Erythroblast (primary cell): ENCODE results near the gene REEP5.

Experiments
- GATA1 ChIP-seq: IDR thresholded peaks from 2 replicates; pipeline ENCODE4 v1.6.1; 2011; ENCODE audit warnings: low read depth, mild to moderate bottlenecking, control low read depth, low read length, moderate library complexity
- POLR2A ChIP-seq: IDR thresholded peaks from 2 replicates; pipeline ENCODE4 v1.6.1; 2011; ENCODE audit warnings: mild to moderate bottlenecking, low read length

GRCh38 chr5:112907166-112907631 is 14.8 kb downstream of the REEP5 start:
- TF ChIP-seq POLR2A (no peak), GATA1 (no peak)
